K562 (cell line): Measurements from ENCODE around the gene ZNF391. TPM values are rescaled to one million over a fixed set of nuclear protein-coding genes. Genes with fewer than 3 reads are reported as not detected.

Experiments used
- CREB1 ChIP-seq, 2 experiments: sonication (generic) in 1 of 2; formaldehyde crosslinking in 1 of 2; IDR thresholded peaks; 2 replicates each; pipeline versions ENCODE4 v1.6.1 to v1.8.0; 2012 to 2022; ENCODE audit warnings: inconsistent platforms in 1 of 2, mild to moderate bottlenecking in 1 of 2, missing genetic modification reagents in 1 of 2, moderate library complexity in 1 of 2
- CREM ChIP-seq: IDR thresholded peaks from 2 replicates; pipeline ENCODE4 v1.6.1; 2014; ENCODE audit warnings: antibody characterized with exemption, low read depth
- KLF13 ChIP-seq: fragments of 450-650 bp; IDR thresholded peaks from 2 replicates; pipeline ENCODE4 v1.6.1; 2016; ENCODE audit warnings: missing genetic modification characterization, low read depth, mild to moderate bottlenecking, missing compliant biosample characterization, moderate library complexity, borderline replicate concordance
- LCOR ChIP-seq: sonication (generic); formaldehyde crosslinking; IDR thresholded peaks from 2 replicates; pipeline ENCODE4 v1.8.0; 2022; ENCODE audit warnings: mild to moderate bottlenecking, missing genetic modification reagents
- MAZ ChIP-seq, 2 experiments: fragments of 450-650 bp in 1 of 2; sonication (generic) in 1 of 2; formaldehyde crosslinking; IDR thresholded peaks in 1 of 2; conservative IDR thresholded peaks in 1 of 2; 2 replicates each; pipeline versions ENCODE4 v1.4.0 to v1.5.0; 2020; ENCODE audit warnings: mild to moderate bottlenecking in 1 of 2, missing genetic modification reagents in 1 of 2
- MBD2 ChIP-seq: sonication (generic); IDR thresholded peaks from 2 replicates; pipeline ENCODE4 v1.6.1; 2016; ENCODE audit warnings: low read depth, borderline replicate concordance
- NR2C2 ChIP-seq, 2 experiments: fragments of 200-800 bp in 1 of 2; sonication (Bioruptor generic) in 1 of 2; sonication (generic) in 1 of 2; formaldehyde crosslinking in 1 of 2; IDR thresholded peaks; 2 replicates each; pipeline versions ENCODE4 v1.6.1 to v1.8.0; 2016 to 2022; ENCODE audit warnings: mild to moderate bottlenecking in 1 of 2, missing compliant biosample characterization in 1 of 2, missing genetic modification characterization in 1 of 2, missing genetic modification reagents in 1 of 2
- POLR2AphosphoS5 ChIP-seq: IDR thresholded peaks from 2 replicates; pipeline ENCODE4 v1.6.1; 2011; ENCODE audit warnings: mild to moderate bottlenecking, low read depth, low read length, moderate library complexity; ENCODE audit not compliant: control insufficient read depth, insufficient read depth
- RBM25 ChIP-seq: fragments of 200-400 bp; formaldehyde crosslinking; IDR thresholded peaks from 2 replicates; pipeline ENCODE4 v1.6.1; 2018; ENCODE audit warnings: low read length, low read depth, moderate library complexity; ENCODE audit not compliant: severe bottlenecking
- RCOR1 ChIP-seq, 2 experiments: IDR thresholded peaks; 2 replicates each; pipeline ENCODE4 v1.6.1; 2012; ENCODE audit warnings: low read depth in 2 of 2, low read length in 2 of 2, borderline replicate concordance in 1 of 2, improper control_type of control experiment in 1 of 2
- SUPT5H ChIP-seq: fragments of 450-650 bp; IDR thresholded peaks from 2 replicates; pipeline ENCODE4 v1.6.1; 2016
- TAF1 ChIP-seq: IDR thresholded peaks from 2 replicates; pipeline ENCODE4 v1.6.1; 2011; ENCODE audit warnings: mild to moderate bottlenecking, low read length, moderate library complexity; ENCODE audit not compliant: insufficient read depth, control insufficient read depth, severe bottlenecking; ENCODE audit errors: extremely low read depth
- TBP ChIP-seq: optimal IDR thresholded peaks from 2 replicates; pipeline ENCODE3; 2011; ENCODE audit warnings: low read depth, low read length, improper control_type of control experiment
- ZNF143 ChIP-seq: sonication (generic); formaldehyde crosslinking; IDR thresholded peaks from 2 replicates; pipeline ENCODE4 v1.9.0; 2022; ENCODE audit warnings: mild to moderate bottlenecking, missing genetic modification reagents
- ZNF224 ChIP-seq: sonication (generic); formaldehyde crosslinking; IDR thresholded peaks from 2 replicates; pipeline ENCODE4 v1.8.0; 2022; ENCODE audit warnings: mild to moderate bottlenecking, missing genetic modification reagents
- polyA plus RNA-seq, 8 experiments: library from polyadenylated mRNA; depleted of rRNA in 4 of 8; stranded (reverse) in 5 of 8; unstranded in 3 of 8; fragments of >200 nt; fragmentation: Nextera tagmentation in 2 of 8; fragmentation: Illumina TruSeq in 1 of 8; extraction: Ambion mirVana in 2 of 8; extraction: Trizol in 1 of 8; gene quantifications; 2 replicates each; pipeline versions ENCODE4 v1.2.1 to v1.2.3, GENCODE V29; 2011 to 2014; ENCODE audit warnings: inconsistent platforms in 1 of 8, missing spikeins in 1 of 8
- total RNA-seq, 7 experiments: library from RNA; depleted of rRNA in 6 of 7; stranded (reverse); fragments of >200 nt in 6 of 7; fragmentation: Illumina TruSeq in 2 of 7; extraction: Trizol in 2 of 7; gene quantifications; 2 replicates each; pipeline versions ENCODE4 v1.2.1 to v1.2.3, GENCODE V29; 2011 to 2021; ENCODE audit warnings: low replicate concordance in 1 of 7
- TF ChIP-seq, protein P1 (sequence below), 2 experiments: fragments of 450-650 bp; IDR thresholded peaks; 2 replicates each; pipeline ENCODE4 v1.6.1; 2018; ENCODE audit warnings: mild to moderate bottlenecking in 2 of 2, low read depth in 1 of 2; ENCODE audit not compliant: partially characterized antibody in 2 of 2
- TF ChIP-seq, protein P2 (sequence below): sonication (generic); formaldehyde crosslinking; IDR thresholded peaks from 2 replicates; pipeline ENCODE4 v1.8.0; 2022; ENCODE audit warnings: mild to moderate bottlenecking, missing genetic modification reagents

Gene ZNF391
- total and polyA plus RNA-seq, 9 of the 15 experiments (the other 6 are each of a cell fraction or from before 2014, with no cell fraction given) = 2.3 to 10.1 (median 5.8) TPM

DNA sequence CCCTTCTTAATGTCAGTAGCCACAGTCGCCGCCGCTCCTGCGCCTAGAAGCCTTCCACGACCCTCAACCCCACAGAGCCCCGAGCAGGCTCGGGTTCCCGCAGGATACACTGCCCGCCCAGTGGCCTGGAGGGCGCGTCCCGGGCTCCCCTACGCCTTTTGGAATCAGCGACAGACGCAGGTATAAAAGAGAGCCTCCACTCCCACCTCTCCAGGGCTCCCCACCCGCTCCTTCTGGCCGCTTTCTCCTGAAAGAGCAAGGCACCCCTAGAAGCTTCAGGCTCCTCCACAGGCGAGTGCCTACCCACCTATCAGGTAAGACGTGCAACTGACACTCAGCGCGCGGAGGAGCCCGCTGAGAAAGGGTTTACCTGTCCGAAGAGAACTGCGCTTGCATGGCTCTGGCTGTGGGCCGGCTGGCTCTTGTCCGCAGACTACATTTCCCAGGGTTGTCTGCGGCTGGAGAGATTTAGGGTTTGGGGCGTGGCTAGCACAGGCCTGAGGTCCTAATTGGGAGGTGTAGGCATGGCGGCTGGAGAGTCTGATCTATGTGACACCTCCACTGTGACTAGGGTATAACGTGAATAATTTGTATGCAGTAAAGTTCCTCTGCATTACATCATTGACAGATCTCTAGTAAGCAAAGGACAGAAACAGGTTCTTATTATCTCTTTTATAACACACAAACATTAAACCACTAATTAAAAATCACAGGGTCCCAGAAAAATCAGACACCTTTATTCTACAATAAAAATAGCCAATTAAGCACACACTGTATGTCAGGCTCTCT lies 13.5 kb upstream of the ZNF391 start (continued):
- TF ChIP-seq, protein P1, sequence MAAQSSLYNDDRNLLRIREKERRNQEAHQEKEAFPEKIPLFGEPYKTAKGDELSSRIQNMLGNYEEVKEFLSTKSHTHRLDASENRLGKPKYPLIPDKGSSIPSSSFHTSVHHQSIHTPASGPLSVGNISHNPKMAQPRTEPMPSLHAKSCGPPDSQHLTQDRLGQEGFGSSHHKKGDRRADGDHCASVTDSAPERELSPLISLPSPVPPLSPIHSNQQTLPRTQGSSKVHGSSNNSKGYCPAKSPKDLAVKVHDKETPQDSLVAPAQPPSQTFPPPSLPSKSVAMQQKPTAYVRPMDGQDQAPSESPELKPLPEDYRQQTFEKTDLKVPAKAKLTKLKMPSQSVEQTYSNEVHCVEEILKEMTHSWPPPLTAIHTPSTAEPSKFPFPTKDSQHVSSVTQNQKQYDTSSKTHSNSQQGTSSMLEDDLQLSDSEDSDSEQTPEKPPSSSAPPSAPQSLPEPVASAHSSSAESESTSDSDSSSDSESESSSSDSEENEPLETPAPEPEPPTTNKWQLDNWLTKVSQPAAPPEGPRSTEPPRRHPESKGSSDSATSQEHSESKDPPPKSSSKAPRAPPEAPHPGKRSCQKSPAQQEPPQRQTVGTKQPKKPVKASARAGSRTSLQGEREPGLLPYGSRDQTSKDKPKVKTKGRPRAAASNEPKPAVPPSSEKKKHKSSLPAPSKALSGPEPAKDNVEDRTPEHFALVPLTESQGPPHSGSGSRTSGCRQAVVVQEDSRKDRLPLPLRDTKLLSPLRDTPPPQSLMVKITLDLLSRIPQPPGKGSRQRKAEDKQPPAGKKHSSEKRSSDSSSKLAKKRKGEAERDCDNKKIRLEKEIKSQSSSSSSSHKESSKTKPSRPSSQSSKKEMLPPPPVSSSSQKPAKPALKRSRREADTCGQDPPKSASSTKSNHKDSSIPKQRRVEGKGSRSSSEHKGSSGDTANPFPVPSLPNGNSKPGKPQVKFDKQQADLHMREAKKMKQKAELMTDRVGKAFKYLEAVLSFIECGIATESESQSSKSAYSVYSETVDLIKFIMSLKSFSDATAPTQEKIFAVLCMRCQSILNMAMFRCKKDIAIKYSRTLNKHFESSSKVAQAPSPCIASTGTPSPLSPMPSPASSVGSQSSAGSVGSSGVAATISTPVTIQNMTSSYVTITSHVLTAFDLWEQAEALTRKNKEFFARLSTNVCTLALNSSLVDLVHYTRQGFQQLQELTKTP (IDR thresholded peaks at IDR 0.05; ENCODE audit: low read depth in 1 of 2, partially characterized antibody in 2 of 2) = peak in 1 of 2 experiments; percentile 85
- TF ChIP-seq MBD2 (peak; percentile 71), KLF13 (tag) (0 out of 2 replicates have a peak, but pooled peaks have one; percentile 18), TAF1 (peak; percentile 35), POLR2AphosphoS5 (0 out of 2 replicates have a peak, but pooled peaks have one; percentile 38), MAZ (CRISPR knock-in tag; conservative IDR thresholded peaks at IDR 0.05 in 1 of 2, IDR thresholded peaks at IDR 0.05 in 1 of 2) (peak in 1 of 2 experiments; percentile 25; a peak in 1 of 4 replicates), NR2C2 (CRISPR knock-in tag; IDR thresholded peaks at IDR 0.05) (no peak), NR2C2 (tag; IDR thresholded peaks at IDR 0.05) (peak; percentile 61; the same call in 1 of the 2 replicates), TBP (peak; percentile 44), CREB1 (IDR thresholded peaks at IDR 0.05) (no peak; the same call in 1 of the 2 replicates), CREB1 (CRISPR knock-in tag; IDR thresholded peaks at IDR 0.05) (peak; percentile 6; the same call in 1 of the 2 replicates), CREM (peak; percentile 71), ZNF224 (no peak), RCOR1 (IDR thresholded peaks at IDR 0.05; ENCODE audit: borderline replicate concordance in 1 of 2, low read depth in 2 of 2, low read length in 2 of 2) (peak in 1 of 2 experiments; percentile 59; a peak in 1 of 4 replicates), RBM25 (no peak), ZNF143 (CRISPR knock-in tag) (peak; percentile 88), LCOR (peak; percentile 91), SUPT5H (peak; percentile 37; the same call in 1 of the 2 replicates)
- TF ChIP-seq, protein P2, sequence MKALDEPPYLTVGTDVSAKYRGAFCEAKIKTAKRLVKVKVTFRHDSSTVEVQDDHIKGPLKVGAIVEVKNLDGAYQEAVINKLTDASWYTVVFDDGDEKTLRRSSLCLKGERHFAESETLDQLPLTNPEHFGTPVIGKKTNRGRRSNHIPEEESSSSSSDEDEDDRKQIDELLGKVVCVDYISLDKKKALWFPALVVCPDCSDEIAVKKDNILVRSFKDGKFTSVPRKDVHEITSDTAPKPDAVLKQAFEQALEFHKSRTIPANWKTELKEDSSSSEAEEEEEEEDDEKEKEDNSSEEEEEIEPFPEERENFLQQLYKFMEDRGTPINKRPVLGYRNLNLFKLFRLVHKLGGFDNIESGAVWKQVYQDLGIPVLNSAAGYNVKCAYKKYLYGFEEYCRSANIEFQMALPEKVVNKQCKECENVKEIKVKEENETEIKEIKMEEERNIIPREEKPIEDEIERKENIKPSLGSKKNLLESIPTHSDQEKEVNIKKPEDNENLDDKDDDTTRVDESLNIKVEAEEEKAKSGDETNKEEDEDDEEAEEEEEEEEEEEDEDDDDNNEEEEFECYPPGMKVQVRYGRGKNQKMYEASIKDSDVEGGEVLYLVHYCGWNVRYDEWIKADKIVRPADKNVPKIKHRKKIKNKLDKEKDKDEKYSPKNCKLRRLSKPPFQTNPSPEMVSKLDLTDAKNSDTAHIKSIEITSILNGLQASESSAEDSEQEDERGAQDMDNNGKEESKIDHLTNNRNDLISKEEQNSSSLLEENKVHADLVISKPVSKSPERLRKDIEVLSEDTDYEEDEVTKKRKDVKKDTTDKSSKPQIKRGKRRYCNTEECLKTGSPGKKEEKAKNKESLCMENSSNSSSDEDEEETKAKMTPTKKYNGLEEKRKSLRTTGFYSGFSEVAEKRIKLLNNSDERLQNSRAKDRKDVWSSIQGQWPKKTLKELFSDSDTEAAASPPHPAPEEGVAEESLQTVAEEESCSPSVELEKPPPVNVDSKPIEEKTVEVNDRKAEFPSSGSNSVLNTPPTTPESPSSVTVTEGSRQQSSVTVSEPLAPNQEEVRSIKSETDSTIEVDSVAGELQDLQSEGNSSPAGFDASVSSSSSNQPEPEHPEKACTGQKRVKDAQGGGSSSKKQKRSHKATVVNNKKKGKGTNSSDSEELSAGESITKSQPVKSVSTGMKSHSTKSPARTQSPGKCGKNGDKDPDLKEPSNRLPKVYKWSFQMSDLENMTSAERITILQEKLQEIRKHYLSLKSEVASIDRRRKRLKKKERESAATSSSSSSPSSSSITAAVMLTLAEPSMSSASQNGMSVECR (CRISPR knock-in tag) = peak; percentile 47
